ENCODE measurements around the gene LHX3.

DNA sequence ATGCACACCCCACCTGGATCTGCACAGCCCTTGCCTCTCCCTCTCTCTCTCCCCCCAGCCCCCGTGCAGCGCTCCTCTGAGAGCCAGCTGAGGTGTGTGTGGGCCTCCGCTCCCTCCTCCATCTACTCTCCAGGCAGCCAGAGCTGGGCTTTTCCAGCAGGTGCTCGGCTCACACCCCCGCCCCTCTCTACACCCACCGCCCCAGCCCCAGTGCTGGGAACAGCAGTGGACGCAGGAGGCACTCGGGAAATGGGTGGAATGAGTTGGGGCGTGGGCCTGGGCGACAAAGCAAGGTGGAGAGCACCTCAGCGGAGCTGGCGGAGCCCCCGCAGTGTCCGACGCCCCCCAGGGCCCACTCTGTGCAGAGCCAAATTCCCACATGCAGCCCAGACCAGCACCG is 13.3 kb upstream of the LHX3 start:
- TF ChIP-seq, protein P1, sequence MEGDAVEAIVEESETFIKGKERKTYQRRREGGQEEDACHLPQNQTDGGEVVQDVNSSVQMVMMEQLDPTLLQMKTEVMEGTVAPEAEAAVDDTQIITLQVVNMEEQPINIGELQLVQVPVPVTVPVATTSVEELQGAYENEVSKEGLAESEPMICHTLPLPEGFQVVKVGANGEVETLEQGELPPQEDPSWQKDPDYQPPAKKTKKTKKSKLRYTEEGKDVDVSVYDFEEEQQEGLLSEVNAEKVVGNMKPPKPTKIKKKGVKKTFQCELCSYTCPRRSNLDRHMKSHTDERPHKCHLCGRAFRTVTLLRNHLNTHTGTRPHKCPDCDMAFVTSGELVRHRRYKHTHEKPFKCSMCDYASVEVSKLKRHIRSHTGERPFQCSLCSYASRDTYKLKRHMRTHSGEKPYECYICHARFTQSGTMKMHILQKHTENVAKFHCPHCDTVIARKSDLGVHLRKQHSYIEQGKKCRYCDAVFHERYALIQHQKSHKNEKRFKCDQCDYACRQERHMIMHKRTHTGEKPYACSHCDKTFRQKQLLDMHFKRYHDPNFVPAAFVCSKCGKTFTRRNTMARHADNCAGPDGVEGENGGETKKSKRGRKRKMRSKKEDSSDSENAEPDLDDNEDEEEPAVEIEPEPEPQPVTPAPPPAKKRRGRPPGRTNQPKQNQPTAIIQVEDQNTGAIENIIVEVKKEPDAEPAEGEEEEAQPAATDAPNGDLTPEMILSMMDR (IDR thresholded peaks at IDR 0.05), result no peak
- no peak for TF ChIP-seq POLR2A (IDR thresholded peaks at IDR 0.05)

Measured in uterus (tissue), 2 donors.